SK-N-MC (cell line): Measurements from ENCODE around the gene KRT20.

Experiments
- EZH2 ChIP-seq: fragments of 200-600 bp; sonication (generic); IDR thresholded peaks from one replicate; pipeline ENCODE4 v1.6.1; 2017; ENCODE audit warnings: antibody characterized with exemption
- FOXP2 ChIP-seq: optimal IDR thresholded peaks from 2 replicates; pipeline ENCODE3; 2011; ENCODE audit warnings: mild to moderate bottlenecking, moderate library complexity; ENCODE audit not compliant: insufficient read depth; ENCODE audit errors: extremely low read length, control extremely low read depth
- POLR2AphosphoS5 ChIP-seq: IDR thresholded peaks from 2 replicates; pipeline ENCODE4 v1.6.1; 2012; ENCODE audit warnings: mild to moderate bottlenecking, low read depth, low read length, borderline replicate concordance

DNA sequence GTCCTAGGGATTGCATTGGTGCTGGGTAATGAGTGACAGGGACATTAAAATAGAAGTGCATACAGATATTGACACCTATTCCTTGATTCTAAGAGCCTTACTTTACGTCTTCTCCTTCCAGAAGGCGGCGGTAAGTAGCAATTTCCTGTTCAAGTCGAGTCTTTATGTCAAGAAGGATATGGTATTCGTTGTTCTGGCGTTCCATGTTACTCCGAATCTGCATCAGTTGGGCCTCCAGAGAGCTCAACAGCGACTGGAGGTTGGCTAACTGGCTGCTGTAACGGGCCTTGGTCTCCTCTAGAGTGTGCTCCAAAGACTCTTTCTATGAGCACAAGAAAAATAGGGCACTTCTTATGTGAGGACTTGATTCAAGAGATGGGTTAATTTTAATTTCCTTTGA is 7.0 kb downstream of the KRT20 start:
- TF ChIP-seq EZH2: no peak
- no peak for TF ChIP-seq POLR2AphosphoS5
- no peak for TF ChIP-seq FOXP2
